Activated naive CD4-positive, alpha-beta T cell treated with anti-CD3 and anti-CD28 coated beads, Interleukin-2, amount 50 U/mL, for 72 hours (primary cell): ENCODE results near the gene ZNF345. TPM values are rescaled to one million over a fixed set of nuclear protein-coding genes. Genes with fewer than 3 reads are reported as not detected.

Source experiments
- ATAC-seq, 2 donors: fragments of 150-1000 bp; cut with Tn5 transposase; 2 replicates each; pipeline ENCODE4 v1.10.0; 2021; ENCODE audit warnings: mild to moderate bottlenecking in 2 of 2, moderate library complexity in 2 of 2
- DNase-seq, 2 donors: peaks; one replicate each; pipeline ENCODE4 v3.0.0; 2021 to 2022; ENCODE audit warnings: low spot score in 2 of 2
- H3K27ac Mint-ChIP-seq, 2 donors: one replicate each; pipeline ENCODE4 v1.8.0; 2022; ENCODE audit warnings: mild to moderate bottlenecking in 2 of 2, mixed read lengths in 2 of 2
- H3K36me3 Mint-ChIP-seq, 2 donors: one replicate each; pipeline ENCODE4 v1.8.0; 2022; ENCODE audit warnings: mixed read lengths in 2 of 2
- H3K9me3 Mint-ChIP-seq, 2 donors: one replicate each; pipeline ENCODE4 v1.8.0; 2022; ENCODE audit warnings: mixed read lengths in 2 of 2
- total RNA-seq, 2 donors: library from RNA; stranded (reverse); gene quantifications; one replicate each; pipeline ENCODE4 v1.2.3, GENCODE V29; 2022

Gene ZNF345
- 1 to 10 TPM; 4.3 to 5.7 TPM for total RNA-seq

- DNase-seq (peak; percentile 76 to 88), ATAC-seq (peak; percentile 86 to 87)
- Mint-ChIP-seq H3K9me3 (peaks cover 14 to 23% of the 10 kb centered on the region in 2 donors), H3K36me3 (peaks cover 21 to 23% of the 10 kb centered on the region in 2 donors), H3K27ac (no peak within 1 kb of the TSS)
Measured at GRCh38 chr19:36850559-36851442, at the start of gene ZNF345. ZNF345 (plus strand) TSS chr19:36850876; CDS start chr19:36876831, 25,955 bp downstream.

- no peak for DNase-seq
- Mint-ChIP-seq H3K27ac (no peak overlapping the region), H3K9me3 (peaks cover 30 to 32% of the 10 kb centered on the region in 2 donors), H3K36me3 (peaks cover 63 to 66% of the 10 kb centered on the region in 2 donors)
- ATAC-seq, result no peak
Measured at GRCh38 chr19:36805364-36805763, 45.3 kb upstream of the ZNF345 start.

GRCh38 chr19:36807029-36807428 is 43.6 kb upstream of the ZNF345 start:
- DNase-seq (no peak), ATAC-seq (no peak)
- Mint-ChIP-seq H3K9me3 (peaks cover 36 to 40% of the 10 kb centered on the region in 2 donors), H3K36me3 (peaks cover 64 to 67% of the 10 kb centered on the region in 2 donors), H3K27ac (no peak overlapping the region)

- Mint-ChIP-seq H3K36me3 (peaks cover 63 to 87% of the 10 kb centered on the region in 2 donors), H3K27ac (no peak overlapping the region), H3K9me3 (peaks cover 22 to 29% of the 10 kb centered on the region in 2 donors)
- no peak for ATAC-seq
- no peak for DNase-seq
Measured at GRCh38 chr19:36819130-36819630, 31.5 kb upstream of the ZNF345 start.

- DNase-seq, result no peak
- peaks cover 37 to 44% of the 10 kb centered on the region in 2 donors for H3K9me3 Mint-ChIP-seq
- H3K27ac Mint-ChIP-seq, result no peak overlapping the region
Measured at GRCh38 chr19:36821758-36822157, 28.9 kb upstream of the ZNF345 start.

GRCh38 chr19:36833430-36833829 is 17.2 kb upstream of the ZNF345 start:
- Mint-ChIP-seq H3K9me3 (peaks cover 31 to 34% of the 10 kb centered on the region in 2 donors), H3K27ac (no peak overlapping the region), H3K36me3 (peaks cover 61 to 66% of the 10 kb centered on the region in 2 donors)
- DNase-seq (no peak), ATAC-seq (no peak)

More at GRCh38 chr19:36821758-36822157, 28.9 kb upstream of the ZNF345 start:
- H3K36me3 Mint-ChIP-seq, result peaks cover 78 to 93% of the 10 kb centered on the region in 2 donors
- no peak for ATAC-seq

GRCh38 chr19:36837176-36837905 is 13.3 kb upstream of the ZNF345 start:
- H3K36me3 Mint-ChIP-seq, result peaks cover 49 to 52% of the 10 kb centered on the region in 2 donors
- ATAC-seq, result peak in 1 of 2 donors; percentile 10
- H3K9me3 Mint-ChIP-seq, result peaks cover 13 to 34% of the 10 kb centered on the region in 2 donors
- no peak for DNase-seq
- no peak overlapping the region for H3K27ac Mint-ChIP-seq

GRCh38 chr19:36837906-36838783 is 12.5 kb upstream of the ZNF345 start, which contains the start of gene ZNF790:
ZNF790 (minus strand) TSS chr19:36838387; CDS start chr19:36825619, 12,768 bp downstream.
- ATAC-seq (peak; percentile 97 to 98), DNase-seq (peak; percentile 77 to 85)
- H3K9me3 Mint-ChIP-seq, result peaks cover 8 to 34% of the 10 kb centered on the region in 2 donors
- no peak within 1 kb of the TSS for H3K27ac Mint-ChIP-seq
- peaks cover 47 to 50% of the 10 kb centered on the region in 2 donors for H3K36me3 Mint-ChIP-seq

- H3K27ac Mint-ChIP-seq, result no peak overlapping the region
- H3K36me3 Mint-ChIP-seq, result peaks cover 46 to 48% of the 10 kb centered on the region in 2 donors
- H3K9me3 Mint-ChIP-seq, result peaks cover 4 to 29% of the 10 kb centered on the region in 2 donors
- DNase-seq, result no peak
- no peak for ATAC-seq
Measured at GRCh38 chr19:36838784-36839324, 11.8 kb upstream of the ZNF345 start.

GRCh38 chr19:36847968-36848367 is 2.7 kb upstream of the ZNF345 start:
- H3K27ac Mint-ChIP-seq, result no peak overlapping the region
- peaks cover 27 to 42% of the 10 kb centered on the region in 2 donors for H3K36me3 Mint-ChIP-seq
- ATAC-seq (no peak), DNase-seq (no peak)
- H3K9me3 Mint-ChIP-seq, result peaks cover 8 to 16% of the 10 kb centered on the region in 2 donors

GRCh38 chr19:36849701-36850558 is 746 bp upstream of the ZNF345 start:
- ATAC-seq (peak; percentile 89 to 91), DNase-seq (peak; percentile 84 to 85)
- Mint-ChIP-seq H3K36me3 (peaks cover 24 to 27% of the 10 kb centered on the region in 2 donors), H3K27ac (no peak overlapping the region), H3K9me3 (peaks cover 16 to 25% of the 10 kb centered on the region in 2 donors)

GRCh38 chr19:36851898-36852297 is 1.2 kb downstream of the ZNF345 start:
- no peak for ATAC-seq
- H3K27ac Mint-ChIP-seq, result no peak overlapping the region

GRCh38 chr19:36876993-36877938 is 26.6 kb downstream of the ZNF345 start:
- DNase-seq, result no peak
- peak in 1 of 2 donors; percentile 33 for ATAC-seq

More at GRCh38 chr19:36851898-36852297, 1.2 kb downstream of the ZNF345 start:
- Mint-ChIP-seq H3K36me3 (peaks cover 21 to 26% of the 10 kb centered on the region in 2 donors), H3K9me3 (peaks cover 18 to 29% of the 10 kb centered on the region in 2 donors)
- no peak for DNase-seq

More at GRCh38 chr19:36876993-36877938, 26.6 kb downstream of the ZNF345 start:
- Mint-ChIP-seq H3K9me3 (peaks cover 45 to 46% of the 10 kb centered on the region in 2 donors), H3K27ac (no peak overlapping the region), H3K36me3 (peaks cover 62 to 67% of the 10 kb centered on the region in 2 donors)
